Measurements from ENCODE around the gene OR9Q1.
A peak's percentile ranks its signal among the peaks of the same experiment; 100 is the strongest.

The OR9Q1 gene

DNA sequence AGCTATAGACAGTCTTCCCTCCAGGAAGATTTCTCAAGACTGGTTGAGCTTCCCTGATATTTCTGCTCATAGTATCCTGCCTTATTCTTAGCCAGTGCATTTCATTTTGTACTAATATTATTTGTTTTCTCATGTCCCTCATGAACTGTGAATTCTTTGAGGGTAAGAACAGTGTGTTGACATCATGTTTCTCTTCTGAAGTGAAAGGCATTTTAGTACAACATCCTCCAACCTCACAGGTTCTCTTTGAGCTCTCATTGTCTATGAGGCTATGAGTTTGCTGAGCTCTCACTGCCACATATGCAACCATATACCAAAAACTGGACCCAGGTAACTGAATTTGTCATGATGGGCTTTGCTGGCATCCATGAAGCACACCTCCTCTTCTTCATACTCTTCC is 7.0 kb downstream of the OR9Q1 start, which contains the start of gene OR6Q1:
Gene OR6Q1, plus strand, starts transcription at position 301 of the 400 bp plus-strand sequence. Its CDS starts 0 bp downstream, at position 301.
- Histone ChIP-seq H3K4me1 (ENCODE audit: control insufficient read depth, insufficient read depth, low read length) (no peaks in the 10 kb centered on the region), H3K36me3 (ENCODE audit: control insufficient read depth, insufficient read depth, low read length) (no peaks in the 10 kb centered on the region), H3K9ac (ENCODE audit: low read length) (no peak within 1 kb of the TSS), H3K27me3 (ENCODE audit: control insufficient read depth, insufficient read depth, low read length) (no peaks in the 10 kb centered on the region), H3K4me3 (ENCODE audit: low read depth, low read length) (no peak within 1 kb of the TSS), H3K9me3 (ENCODE audit: control insufficient read depth, insufficient read depth, low read depth, low read length) (peaks cover 7% of the 10 kb centered on the region), H3K27ac (ENCODE audit: low read depth, low read length) (no peak within 1 kb of the TSS)

DNA sequence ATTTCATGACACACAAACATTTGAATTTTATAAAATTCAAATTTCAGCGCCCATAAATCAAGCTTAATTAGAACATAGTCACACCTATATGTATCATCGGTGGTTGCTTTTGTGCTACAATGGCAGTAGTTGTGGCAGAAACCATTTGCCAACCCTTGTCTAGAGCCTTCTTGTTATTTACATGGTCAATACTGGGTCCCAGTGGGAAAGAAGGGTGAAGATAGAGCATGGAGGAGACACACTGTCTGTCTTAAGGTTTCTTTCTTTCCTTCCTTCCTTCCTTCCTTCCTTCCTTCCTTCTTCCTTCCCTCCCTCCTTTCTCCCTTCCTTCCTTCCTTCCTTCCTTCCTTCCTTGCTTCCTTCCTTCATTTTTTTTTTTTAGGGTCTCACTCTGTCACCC is 10.8 kb downstream of the OR9Q1 start:
- Histone ChIP-seq H3K27me3 (ENCODE audit: control insufficient read depth, insufficient read depth, low read length) (no peaks in the 10 kb centered on the region), H3K36me3 (ENCODE audit: control insufficient read depth, insufficient read depth, low read length) (no peaks in the 10 kb centered on the region), H3K27ac (ENCODE audit: low read depth, low read length) (no peak overlapping the region), H3K9ac (ENCODE audit: low read length) (no peak overlapping the region), H3K4me3 (ENCODE audit: low read depth, low read length) (no peak overlapping the region), H3K4me1 (ENCODE audit: control insufficient read depth, insufficient read depth, low read length) (no peaks in the 10 kb centered on the region), H3K9me3 (ENCODE audit: control insufficient read depth, insufficient read depth, low read depth, low read length) (peaks cover 12% of the 10 kb centered on the region)

DNA sequence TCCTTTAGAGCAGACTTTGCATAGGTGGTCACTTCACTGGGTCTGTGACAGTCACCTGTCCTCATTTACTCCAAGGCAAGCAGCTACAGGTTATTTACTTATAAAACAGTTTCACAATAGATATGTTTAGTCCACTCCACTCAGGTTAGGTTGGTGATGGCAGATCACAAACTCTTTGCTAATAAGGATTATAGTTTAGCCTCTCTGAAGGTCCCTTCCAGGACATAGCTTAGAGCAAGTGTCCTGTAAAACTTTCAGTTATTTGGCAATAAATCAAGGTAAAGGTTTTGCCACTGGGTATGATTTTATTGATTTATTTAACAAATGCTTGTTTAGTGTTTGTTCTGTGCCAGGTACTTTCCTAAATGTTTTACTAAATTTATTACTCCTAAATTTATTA is 15.9 kb downstream of the OR9Q1 start:
- Histone ChIP-seq H3K27ac (ENCODE audit: low read depth, low read length) (no peak overlapping the region), H3K9ac (ENCODE audit: low read length) (no peak overlapping the region), H3K4me3 (ENCODE audit: low read depth, low read length) (no peak overlapping the region), H3K27me3 (ENCODE audit: control insufficient read depth, insufficient read depth, low read length) (no peaks in the 10 kb centered on the region), H3K36me3 (ENCODE audit: control insufficient read depth, insufficient read depth, low read length) (no peaks in the 10 kb centered on the region), H3K9me3 (ENCODE audit: control insufficient read depth, insufficient read depth, low read depth, low read length) (peaks cover 9% of the 10 kb centered on the region), H3K4me1 (ENCODE audit: control insufficient read depth, insufficient read depth, low read length) (no peaks in the 10 kb centered on the region)

DNA sequence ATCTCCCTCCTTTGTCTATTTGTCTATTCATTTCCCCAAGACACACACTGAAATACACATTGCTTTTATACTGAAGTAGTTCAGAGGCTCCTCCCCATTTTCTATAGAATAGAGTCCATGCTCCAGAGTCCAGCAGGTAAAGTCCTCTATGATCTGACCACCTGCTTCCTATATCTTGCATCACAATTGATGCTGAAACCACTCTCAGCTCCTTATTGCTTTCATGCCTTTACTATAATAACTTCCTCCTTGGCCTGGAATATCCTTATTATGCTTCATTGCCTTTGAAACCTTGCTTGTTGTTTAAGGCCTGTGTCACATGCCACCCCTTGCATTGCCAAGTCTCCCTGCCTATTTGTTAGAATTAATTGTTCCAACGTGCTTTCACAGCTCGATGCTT is 19.7 kb downstream of the OR9Q1 start:
- Histone ChIP-seq H3K36me3 (ENCODE audit: control insufficient read depth, insufficient read depth, low read length) (no peaks in the 10 kb centered on the region), H3K4me1 (ENCODE audit: control insufficient read depth, insufficient read depth, low read length) (no peaks in the 10 kb centered on the region), H3K27me3 (ENCODE audit: control insufficient read depth, insufficient read depth, low read length) (no peaks in the 10 kb centered on the region), H3K27ac (ENCODE audit: low read depth, low read length) (no peak overlapping the region), H3K9me3 (ENCODE audit: control insufficient read depth, insufficient read depth, low read depth, low read length) (0 out of 2 replicates have a peak, but pooled peaks cover 4% of the 10 kb centered on the region), H3K9ac (ENCODE audit: low read length) (no peak overlapping the region), H3K4me3 (ENCODE audit: low read depth, low read length) (no peak overlapping the region)

DNA sequence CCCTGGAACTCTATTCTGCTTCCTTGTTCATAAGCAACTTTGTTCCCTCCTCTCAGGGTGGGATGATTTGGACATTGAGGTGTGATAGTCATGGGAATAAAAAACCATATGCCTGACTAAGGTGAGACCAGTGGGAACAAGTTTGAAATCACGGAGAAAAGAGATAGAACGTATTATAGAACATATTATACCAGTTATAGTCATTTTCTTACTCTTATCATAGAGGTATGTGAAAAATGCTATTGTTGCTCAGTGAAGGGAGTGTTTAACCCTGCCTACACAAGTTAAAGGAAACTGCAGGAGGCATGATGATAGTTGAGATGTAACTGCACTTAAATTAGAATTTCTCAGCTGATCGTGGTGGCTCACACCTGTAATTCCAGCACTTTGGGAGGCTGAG is 22.6 kb downstream of the OR9Q1 start:
- no peaks in the 10 kb centered on the region for H3K36me3 ChIP-seq (ENCODE audit: control insufficient read depth, insufficient read depth, low read length)
- 0 out of 2 replicates have a peak, but pooled peaks cover 4% of the 10 kb centered on the region for H3K9me3 ChIP-seq (ENCODE audit: control insufficient read depth, insufficient read depth, low read depth, low read length)
- no peak overlapping the region for H3K4me3 ChIP-seq (ENCODE audit: low read depth, low read length)
- H3K27me3 ChIP-seq (ENCODE audit: control insufficient read depth, insufficient read depth, low read length) = no peaks in the 10 kb centered on the region
- H3K27ac ChIP-seq (ENCODE audit: low read depth, low read length) = no peak overlapping the region
- no peaks in the 10 kb centered on the region for H3K4me1 ChIP-seq (ENCODE audit: control insufficient read depth, insufficient read depth, low read length)
- H3K9ac ChIP-seq (ENCODE audit: low read length) = no peak overlapping the region

DNA sequence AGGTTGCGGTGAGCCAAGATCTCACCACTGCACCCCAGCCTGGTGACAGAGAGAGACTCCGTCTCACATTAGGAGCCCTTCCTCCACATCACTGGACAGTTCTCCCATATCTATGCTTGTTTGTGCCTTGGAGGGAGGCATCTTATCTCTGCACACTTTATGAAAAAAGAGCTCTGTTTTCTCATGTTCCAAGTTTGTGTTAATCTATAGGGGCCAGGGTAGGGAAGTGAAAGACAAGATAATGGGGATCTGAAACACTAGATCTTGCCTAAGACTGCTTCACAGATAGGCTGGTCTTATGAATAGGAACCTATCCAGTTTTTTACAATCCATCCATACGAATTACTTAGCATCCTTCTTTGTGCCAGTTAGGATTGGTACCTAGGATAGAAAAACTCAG is 24.1 kb downstream of the OR9Q1 start:
- Histone ChIP-seq H3K4me1 (ENCODE audit: control insufficient read depth, insufficient read depth, low read length) (no peaks in the 10 kb centered on the region), H3K9ac (ENCODE audit: low read length) (no peak overlapping the region), H3K9me3 (ENCODE audit: control insufficient read depth, insufficient read depth, low read depth, low read length) (no peaks in the 10 kb centered on the region), H3K36me3 (ENCODE audit: control insufficient read depth, insufficient read depth, low read length) (no peaks in the 10 kb centered on the region), H3K27me3 (ENCODE audit: control insufficient read depth, insufficient read depth, low read length) (no peaks in the 10 kb centered on the region), H3K4me3 (ENCODE audit: low read depth, low read length) (no peak overlapping the region), H3K27ac (ENCODE audit: low read depth, low read length) (no peak overlapping the region)

DNA sequence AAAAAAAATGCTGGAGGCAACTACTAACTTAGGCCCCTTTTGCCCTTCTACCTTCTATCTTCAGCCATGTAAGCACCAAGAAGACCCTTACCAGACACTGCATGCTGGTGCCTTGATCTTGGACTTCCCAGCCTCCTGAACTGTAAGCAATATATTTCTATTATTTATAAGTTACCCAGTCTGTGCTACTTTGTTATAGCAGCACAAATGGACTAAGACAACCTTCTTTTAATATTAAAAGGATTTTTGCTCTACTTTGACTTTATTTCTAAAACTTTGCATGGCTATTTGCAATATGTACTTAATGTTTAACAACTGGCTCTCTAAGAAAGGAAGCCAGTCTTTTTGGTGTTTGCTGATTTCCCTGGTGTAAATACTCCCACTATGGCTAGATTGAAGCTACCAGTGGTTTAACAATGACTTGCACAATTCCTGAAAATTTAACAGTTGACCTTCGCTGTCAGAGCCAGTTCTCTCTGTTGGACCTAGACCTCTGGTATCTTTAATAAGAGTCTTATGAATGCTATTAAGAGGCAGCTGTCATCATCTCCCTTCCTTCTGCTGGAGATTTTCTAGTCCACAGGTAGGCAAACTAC is 32.2 kb downstream of the OR9Q1 start:
- Histone ChIP-seq H3K27ac (ENCODE audit: low read depth, low read length) (no peak overlapping the region), H3K4me1 (ENCODE audit: control insufficient read depth, insufficient read depth, low read length) (peaks cover 24% of the 10 kb centered on the region), H3K36me3 (ENCODE audit: control insufficient read depth, insufficient read depth, low read length) (no peaks in the 10 kb centered on the region), H3K27me3 (ENCODE audit: control insufficient read depth, insufficient read depth, low read length) (no peaks in the 10 kb centered on the region), H3K4me3 (ENCODE audit: low read depth, low read length) (no peak overlapping the region), H3K9ac (ENCODE audit: low read length) (no peak overlapping the region), H3K9me3 (ENCODE audit: control insufficient read depth, insufficient read depth, low read depth, low read length) (no peaks in the 10 kb centered on the region)

DNA sequence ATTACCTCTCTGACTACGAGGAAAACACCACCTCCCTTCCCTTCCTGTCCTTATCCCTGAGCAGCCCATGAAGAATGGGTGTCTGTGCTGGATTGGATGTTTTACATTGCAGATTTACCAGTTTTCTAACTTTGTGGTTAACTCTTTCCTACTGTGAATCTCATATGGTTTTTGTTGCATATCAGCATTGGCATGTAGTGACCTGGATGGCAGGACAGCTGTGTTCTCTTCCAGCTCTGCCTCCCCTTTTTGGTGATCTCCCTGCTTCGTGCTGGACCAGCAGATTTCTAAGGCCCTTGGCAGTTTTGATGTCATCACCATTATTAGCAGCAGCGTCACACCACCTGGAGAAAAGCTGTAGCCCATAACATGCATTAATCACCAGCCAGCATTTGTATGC is 33.8 kb downstream of the OR9Q1 start:
- Histone ChIP-seq H3K27ac (ENCODE audit: low read depth, low read length) (no peak overlapping the region), H3K4me1 (ENCODE audit: control insufficient read depth, insufficient read depth, low read length) (peaks cover 40% of the 10 kb centered on the region), H3K9ac (ENCODE audit: low read length) (no peak overlapping the region), H3K36me3 (ENCODE audit: control insufficient read depth, insufficient read depth, low read length) (no peaks in the 10 kb centered on the region), H3K9me3 (ENCODE audit: control insufficient read depth, insufficient read depth, low read depth, low read length) (no peaks in the 10 kb centered on the region), H3K27me3 (ENCODE audit: control insufficient read depth, insufficient read depth, low read length) (no peaks in the 10 kb centered on the region), H3K4me3 (ENCODE audit: low read depth, low read length) (no peak overlapping the region)

DNA sequence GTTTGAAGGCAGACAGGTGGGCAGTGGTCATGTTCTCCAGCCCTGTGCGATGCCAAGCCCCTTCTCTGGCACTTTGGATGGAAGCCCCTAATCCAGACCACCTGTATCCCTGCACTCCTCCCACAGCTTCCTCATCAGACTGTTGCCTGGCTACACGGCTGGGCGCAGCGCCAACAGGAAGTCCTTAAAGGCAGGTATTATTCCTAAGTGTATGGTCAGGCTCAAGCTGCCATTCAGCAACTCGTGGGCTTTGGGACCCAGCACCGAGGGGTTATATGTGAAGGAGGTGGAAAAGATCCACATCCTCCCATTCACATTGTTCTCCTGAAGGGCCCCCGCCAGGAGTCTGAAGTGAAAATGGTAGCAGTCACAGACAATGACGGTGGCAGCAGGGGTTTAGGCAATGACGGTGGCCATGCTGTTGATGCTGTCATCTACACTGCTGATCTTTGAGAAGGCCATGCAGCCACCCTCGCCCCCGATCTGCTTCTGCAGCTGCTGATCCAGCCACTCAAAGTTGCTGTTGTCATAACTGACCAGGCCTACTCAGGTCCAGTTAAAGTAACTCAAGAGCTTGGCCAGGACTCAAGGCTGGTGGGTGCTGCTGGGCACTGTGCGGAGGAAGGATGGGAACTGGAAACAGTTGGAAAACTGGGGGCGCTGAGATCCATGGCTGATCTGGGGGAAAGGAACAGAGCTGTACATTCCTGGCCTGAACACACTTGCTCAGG is 34.8 kb downstream of the OR9Q1 start:
- H3K27ac ChIP-seq (ENCODE audit: low read depth, low read length) = peak overlapping the region; percentile 81
- no peaks in the 10 kb centered on the region for H3K36me3 ChIP-seq (ENCODE audit: control insufficient read depth, insufficient read depth, low read length)
- H3K9ac ChIP-seq (ENCODE audit: low read length) = peak overlapping the region; percentile 62
- H3K4me1 ChIP-seq (ENCODE audit: control insufficient read depth, insufficient read depth, low read length) = peaks cover 40% of the 10 kb centered on the region
- no peaks in the 10 kb centered on the region for H3K9me3 ChIP-seq (ENCODE audit: control insufficient read depth, insufficient read depth, low read depth, low read length)
- H3K27me3 ChIP-seq (ENCODE audit: control insufficient read depth, insufficient read depth, low read length) = no peaks in the 10 kb centered on the region
- peak overlapping the region; percentile 10; the same call in 1 of the 2 replicates for H3K4me3 ChIP-seq (ENCODE audit: low read depth, low read length)

DNA sequence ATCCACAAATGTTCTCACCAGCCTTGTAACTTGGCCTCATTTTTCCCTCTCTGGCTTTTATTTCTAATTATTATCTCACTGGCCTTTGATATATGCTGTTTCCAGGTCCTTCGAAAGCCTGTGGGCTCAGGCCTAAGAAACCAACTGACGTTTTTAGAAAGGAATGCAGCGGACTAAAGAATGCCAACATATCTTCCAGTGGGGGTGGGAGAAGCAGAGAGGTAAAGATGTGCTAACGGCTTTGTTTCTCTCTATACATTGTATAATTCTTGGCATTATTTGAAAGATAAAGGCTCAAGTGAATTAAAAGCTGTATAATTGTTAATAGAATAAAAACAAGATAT is 35.3 kb downstream of the OR9Q1 start:
- H3K27ac ChIP-seq (ENCODE audit: low read depth, low read length) = peak overlapping the region; percentile 81
- no peaks in the 10 kb centered on the region for H3K36me3 ChIP-seq (ENCODE audit: control insufficient read depth, insufficient read depth, low read length)
- peak overlapping the region; percentile 62 for H3K9ac ChIP-seq (ENCODE audit: low read length)
- peak overlapping the region; percentile 10; the same call in 1 of the 2 replicates for H3K4me3 ChIP-seq (ENCODE audit: low read depth, low read length)
- peaks cover 43% of the 10 kb centered on the region for H3K4me1 ChIP-seq (ENCODE audit: control insufficient read depth, insufficient read depth, low read length)
- H3K9me3 ChIP-seq (ENCODE audit: control insufficient read depth, insufficient read depth, low read depth, low read length) = no peaks in the 10 kb centered on the region
- H3K27me3 ChIP-seq (ENCODE audit: control insufficient read depth, insufficient read depth, low read length) = no peaks in the 10 kb centered on the region

DNA sequence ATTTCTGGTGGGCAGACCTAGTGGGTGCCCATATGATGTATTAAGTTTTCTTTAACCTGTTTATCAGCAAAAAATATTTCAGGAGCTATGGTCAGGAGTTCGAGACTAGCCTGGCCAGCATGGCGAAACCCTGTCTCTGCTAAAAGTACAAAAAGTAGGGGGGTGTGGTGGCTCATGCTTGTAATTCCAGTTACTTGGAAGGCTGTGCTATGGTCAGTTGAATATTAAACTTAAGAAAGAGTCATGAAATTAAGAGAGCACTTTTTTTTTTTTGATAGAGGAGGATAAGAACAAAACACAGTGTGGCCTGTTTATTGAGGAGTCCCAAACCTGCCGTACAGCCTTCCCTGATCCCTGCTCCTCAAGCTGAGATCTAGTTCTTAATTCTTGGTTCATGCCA is 36.9 kb downstream of the OR9Q1 start:
- H3K27ac ChIP-seq (ENCODE audit: low read depth, low read length) = no peak overlapping the region; the same call in 1 of the 2 replicates
- no peak overlapping the region for H3K4me3 ChIP-seq (ENCODE audit: low read depth, low read length)
- no peaks in the 10 kb centered on the region for H3K27me3 ChIP-seq (ENCODE audit: control insufficient read depth, insufficient read depth, low read length)

More for the DNA sequence above, 36.9 kb downstream of the OR9Q1 start:
- no peaks in the 10 kb centered on the region for H3K9me3 ChIP-seq (ENCODE audit: control insufficient read depth, insufficient read depth, low read depth, low read length)
- no peak overlapping the region for H3K9ac ChIP-seq (ENCODE audit: low read length)
- H3K4me1 ChIP-seq (ENCODE audit: control insufficient read depth, insufficient read depth, low read length) = peaks cover 54% of the 10 kb centered on the region
- no peaks in the 10 kb centered on the region for H3K36me3 ChIP-seq (ENCODE audit: control insufficient read depth, insufficient read depth, low read length)
